ENCODE results near the gene RNF138.
"Not testable (repeated sequence)": the region's sequence is repeated elsewhere in the genome, so short reads cannot be mapped to it uniquely, and the experiment has no call there.

Gene RNF138, protein sequence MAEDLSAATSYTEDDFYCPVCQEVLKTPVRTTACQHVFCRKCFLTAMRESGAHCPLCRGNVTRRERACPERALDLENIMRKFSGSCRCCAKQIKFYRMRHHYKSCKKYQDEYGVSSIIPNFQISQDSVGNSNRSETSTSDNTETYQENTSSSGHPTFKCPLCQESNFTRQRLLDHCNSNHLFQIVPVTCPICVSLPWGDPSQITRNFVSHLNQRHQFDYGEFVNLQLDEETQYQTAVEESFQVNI

DNA sequence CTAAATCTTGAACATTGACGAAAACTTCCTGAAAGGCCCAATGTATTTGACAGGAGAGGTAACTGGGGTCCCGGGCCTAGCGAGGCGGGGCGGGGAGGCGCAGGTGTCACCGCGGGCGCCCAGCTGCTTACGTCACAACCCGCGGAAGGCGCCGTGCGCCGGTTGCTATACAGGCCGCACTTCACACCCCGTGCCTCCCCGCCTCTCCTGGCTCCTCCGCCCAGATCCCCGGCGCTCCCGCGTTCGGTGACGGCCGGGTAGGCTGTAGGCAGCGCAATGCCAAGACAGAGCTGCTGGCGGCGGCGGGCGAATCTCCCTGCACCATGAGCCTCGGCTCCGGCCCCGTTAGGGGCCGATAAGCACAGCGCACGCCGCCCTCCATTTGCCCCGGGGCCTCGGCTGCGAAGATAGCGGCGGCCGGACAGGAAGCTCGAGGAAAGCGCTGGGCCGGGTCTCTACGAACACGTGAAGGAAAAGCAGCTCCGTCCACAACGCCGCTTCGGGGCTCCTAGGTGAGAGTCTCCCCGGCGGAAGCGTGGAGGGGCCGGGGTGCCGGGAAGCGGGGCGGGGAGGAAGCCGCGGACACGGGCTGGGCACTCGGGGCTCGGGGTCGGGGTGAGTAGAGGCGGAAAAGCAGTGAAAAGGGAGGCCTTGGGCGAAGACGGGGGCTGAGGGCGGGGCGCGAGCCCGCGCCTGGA lies at the start of gene RNF138:
Gene RNF138 (plus strand): TSS at position 151 of the 698 bp plus-strand sequence. CDS start 903 bp downstream, outside the sequence.
- peak; percentile 78 for DNase-seq (ENCODE audit: low read depth)

DNA sequence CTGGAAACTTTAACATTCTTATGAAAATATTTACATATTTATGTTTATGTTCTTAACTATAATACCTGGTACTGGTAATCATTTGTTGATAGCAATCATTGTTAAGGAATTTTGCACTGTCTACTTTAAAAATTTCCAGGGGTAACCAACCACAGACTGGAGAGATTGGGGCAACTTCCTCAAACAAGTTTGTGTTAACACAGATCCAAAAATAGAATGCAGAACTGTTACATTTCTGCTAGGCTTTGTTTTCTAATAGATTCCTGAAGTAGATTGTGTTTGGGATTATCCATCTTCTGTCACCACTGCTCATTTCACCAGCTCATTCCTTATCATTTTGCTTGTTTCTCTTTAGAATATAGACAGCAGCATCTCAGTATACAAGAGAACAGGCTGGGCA lies 49.3 kb upstream of the RNF138 start:
- no peak for DNase-seq (ENCODE audit: low read depth)

DNA sequence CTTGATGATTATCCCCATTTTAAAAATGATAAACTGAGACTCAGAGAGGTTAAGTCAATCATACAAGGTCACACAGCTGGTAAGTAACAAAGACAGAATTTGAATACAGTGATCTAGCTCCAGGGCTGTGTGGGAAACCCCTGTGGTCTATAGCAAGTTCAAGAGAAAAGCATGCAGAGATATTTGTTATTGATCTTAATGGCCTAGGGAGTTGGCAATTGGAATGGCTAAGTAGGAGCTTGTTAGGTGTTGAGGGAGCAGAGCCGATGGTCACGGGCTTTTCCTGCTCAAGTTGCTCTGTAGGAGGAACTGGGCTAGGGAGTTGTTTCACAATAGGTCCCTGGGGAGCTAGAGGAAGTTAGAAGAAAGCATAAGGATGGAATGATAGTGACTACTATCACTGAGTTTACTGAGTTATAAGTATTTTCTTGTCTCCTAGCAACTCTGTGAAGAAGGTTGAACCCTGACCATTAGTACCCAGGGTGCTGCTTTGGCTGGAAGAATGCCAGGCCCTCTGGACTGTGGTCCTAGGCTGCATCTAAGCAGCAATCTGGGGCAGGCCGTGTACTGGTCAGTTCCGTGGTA lies 43.1 kb upstream of the RNF138 start:
- DNase-seq (ENCODE audit: low read depth) = no peak

DNA sequence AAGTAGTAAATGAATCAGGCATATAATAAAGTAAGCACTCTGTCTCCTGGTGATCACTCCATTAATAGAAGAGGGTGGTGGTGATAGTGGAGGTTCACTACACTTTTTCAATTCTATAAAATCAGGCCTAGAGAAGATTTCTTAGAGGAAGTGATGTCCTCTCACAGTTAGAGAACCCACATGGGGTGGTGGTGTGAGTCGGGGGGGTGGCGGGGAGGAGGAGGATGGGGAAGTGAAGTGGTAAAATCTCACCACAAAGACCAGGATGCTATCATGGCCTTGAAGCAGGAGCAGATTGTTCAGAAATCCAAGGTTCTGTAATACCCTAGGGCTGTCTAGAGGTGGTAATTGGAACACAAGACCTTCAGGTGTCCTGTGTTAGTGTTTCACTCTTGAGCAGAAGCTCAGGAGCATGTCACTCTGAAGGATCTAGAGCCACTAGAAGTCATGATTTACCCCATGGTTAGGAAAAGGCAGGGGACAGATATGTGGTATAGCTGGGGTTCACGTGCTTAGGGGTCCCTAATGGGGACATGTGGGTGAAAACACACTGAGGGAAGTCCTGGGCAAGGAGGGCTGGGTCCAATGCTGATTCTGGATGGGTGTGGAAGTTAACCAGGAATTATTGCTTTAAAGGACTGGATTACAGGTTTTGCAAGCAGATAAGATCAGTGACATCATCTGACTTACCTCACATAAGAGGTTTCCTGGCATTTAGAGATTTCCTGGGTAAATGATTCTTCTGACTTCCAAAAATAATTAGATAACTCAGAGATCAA lies 42.1 kb upstream of the RNF138 start:
- peak; percentile 9 for DNase-seq (ENCODE audit: low read depth)

DNA sequence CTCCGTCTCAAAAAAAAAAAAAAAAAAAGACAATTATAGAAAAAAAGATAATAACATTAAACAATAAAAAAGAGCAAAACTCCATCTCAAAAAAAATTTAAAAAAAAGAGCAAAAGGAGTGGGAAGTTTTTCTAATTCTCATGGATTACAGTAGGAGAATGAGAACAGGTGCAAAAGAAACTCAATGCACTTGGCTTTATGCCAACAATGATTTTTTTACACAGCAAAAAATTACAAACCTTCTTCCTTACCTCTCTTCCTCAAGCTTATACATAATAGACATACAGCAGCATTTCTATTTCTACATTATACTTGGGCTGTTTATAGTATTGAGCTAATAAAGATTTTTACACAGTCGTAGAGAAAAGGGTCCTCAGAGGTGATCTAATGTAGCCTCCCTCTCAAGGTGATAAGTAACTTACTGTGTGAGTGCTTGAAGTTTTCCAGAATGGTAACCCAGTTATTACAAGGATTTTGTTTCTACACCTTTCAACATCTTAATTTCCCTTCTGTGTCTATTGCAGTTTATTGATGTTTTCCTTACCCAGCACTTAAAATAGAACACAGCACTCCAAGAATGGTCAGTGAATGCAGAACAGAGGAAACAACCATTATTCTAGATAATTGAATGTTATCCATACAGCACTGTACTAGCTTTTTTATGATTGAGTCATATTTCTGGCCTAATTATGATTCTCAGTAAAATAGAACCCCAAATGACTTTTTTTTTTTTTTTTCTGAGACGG lies 34.9 kb upstream of the RNF138 start:
- no peak for DNase-seq (ENCODE audit: low read depth)

DNA sequence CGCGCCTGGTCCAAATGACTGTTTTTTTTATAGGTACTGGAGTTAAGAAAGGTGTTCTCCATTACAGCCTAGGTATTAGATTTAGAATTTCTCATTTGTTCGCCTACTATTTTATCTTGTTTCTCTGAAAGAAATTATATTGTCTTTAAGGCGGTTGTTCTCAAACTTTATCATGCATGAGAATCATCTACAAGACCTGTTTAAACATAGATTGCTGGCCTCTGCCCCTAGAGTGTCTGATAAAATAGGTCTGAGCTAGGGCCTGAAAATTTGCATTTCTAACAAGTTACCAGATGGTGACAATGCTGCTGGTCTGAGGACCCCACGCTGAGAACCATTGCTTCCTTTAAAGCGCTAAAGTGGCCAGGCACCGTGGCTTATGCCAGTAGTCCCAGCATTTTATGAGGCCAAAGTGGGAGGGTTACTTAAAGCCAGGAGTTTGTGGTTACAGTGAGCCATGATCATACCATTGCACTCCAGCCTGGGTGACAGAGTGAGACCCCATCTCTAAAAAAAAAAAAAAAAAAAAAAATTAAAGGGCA lies 34.0 kb upstream of the RNF138 start:
- DNase-seq (ENCODE audit: low read depth) = no peak

DNA sequence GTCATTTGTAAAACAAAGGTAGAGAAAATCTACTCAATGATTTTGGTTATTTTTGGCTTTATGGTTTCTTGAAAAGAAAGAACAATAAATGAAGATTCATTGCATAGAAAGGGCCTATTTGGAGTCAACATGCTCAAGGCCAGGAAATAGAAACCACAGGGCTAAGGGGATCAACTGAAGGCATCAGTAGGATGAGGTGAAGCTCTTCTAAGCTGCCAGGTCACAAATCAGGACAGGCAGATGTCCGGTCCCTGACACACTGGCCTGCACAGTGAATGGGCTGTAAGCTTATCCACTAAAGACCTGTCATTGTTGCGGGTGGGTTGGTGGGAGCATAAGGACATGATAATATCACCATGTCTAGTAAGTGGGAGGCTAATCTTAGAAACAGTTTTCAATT lies 31.6 kb upstream of the RNF138 start:
- no peak for DNase-seq (ENCODE audit: low read depth)

DNA sequence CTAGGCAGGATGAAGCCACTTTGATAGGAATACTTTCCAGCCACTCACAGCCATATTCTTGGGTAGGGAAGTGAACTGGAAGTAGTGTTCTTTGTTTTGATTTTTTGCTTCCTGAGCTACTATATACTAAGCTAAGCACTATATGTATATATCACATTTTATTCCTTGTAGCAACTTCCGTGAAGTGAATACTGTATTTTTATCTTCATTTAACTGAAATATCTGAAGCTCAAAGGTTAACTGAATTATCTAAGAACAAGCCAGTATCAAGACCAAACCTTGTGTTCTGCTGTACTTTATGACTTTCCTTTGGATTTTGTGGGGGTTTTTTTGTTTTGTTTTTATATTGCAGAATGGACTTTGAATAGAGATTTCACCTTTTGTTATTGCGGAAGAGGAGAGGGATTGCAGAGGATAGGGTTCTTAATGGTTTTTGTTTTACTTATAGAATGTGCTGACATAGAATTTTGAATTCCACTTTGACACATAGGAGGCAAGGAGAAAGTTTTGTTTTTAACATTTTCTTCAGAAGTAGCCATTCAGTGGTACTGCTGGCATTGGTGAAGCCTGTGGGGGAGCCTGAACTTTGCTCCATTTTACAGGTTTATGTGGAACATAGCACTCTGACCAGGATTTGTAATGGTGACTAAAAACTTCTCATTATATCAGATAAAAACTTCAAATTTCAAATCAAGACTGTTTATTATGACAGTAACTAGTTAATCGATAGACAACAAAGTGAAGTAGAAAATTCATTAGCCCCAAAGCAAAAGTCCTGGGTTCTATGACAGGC lies 24.1 kb upstream of the RNF138 start:
- no peak for DNase-seq (ENCODE audit: low read depth)

DNA sequence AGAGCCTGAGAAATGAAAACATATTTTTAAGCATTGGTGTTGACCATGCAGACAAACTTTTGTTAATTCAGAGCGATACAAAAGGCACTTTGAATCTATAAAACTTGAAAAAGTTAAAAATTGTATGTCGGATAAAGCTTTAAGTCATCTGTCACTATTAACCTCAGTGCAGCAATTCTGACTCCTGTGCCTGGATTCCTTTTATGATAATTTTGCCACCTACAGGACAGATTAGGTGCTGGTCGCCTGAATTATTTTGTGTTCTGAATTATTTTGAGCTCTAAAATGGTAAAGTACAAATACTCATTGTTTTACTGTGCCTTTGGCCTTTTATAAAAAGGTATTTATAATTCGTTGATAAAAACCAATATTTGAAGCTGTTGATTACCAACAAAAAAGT lies 19.4 kb upstream of the RNF138 start:
- DNase-seq (ENCODE audit: low read depth) = no peak

DNA sequence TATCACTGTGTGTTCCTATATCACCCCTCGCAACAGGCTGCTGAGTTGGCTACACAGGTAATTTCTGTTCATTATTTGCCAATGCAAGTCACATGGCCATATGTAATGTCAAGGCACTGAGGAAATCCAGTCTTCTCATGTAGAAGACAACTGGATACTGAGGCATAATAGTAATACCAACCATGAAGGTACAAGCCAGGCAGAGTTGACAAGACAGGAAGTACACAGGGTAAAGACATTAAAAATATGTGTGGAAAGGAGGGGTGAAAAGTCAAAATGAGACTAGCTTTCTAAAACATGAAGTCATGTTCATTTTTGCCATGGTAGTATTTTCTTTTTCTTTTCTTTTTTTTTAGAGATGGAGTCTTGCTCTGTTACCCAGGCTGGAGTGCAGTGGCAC lies 17.5 kb upstream of the RNF138 start:
- no peak for DNase-seq (ENCODE audit: low read depth)

DNA sequence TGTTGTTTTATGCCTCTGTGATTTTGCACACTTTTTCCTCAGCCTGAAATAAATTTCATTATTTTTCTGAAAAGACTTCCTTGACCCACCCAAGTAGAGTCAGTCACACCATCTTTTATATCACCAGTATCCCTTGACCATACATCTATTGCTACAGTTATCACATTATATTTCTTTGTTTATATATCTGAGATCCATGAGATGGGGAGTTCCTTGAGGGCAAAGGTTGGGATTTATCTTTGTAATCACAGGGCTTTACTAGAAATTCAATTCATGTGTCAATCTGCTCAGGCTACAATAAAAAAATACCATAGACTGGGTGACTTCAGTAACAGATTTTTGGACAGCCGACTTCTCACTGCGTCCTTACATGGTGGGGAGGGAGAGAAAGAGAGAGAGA lies 12.8 kb upstream of the RNF138 start:
- DNase-seq (ENCODE audit: low read depth) = no peak

DNA sequence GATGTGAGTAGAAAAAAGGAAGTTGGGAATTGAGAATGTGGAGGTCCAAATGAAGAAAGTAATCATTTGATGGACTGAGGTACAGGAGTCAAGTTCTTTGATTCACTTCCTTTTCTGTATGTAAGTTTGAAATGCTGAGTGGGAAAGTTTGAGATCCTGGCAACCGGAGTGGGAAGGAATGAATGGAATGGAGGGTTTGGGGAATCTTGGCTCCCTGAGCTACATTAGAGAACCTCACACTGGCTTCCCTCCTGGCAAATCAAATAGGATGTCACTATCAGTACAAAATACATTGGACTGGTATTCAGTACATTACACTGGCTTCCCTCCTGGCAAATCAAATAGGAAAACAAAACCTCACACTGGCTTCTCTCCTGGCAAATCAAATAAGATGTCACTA lies 9.8 kb upstream of the RNF138 start:
- DNase-seq (ENCODE audit: low read depth) = no peak

DNA sequence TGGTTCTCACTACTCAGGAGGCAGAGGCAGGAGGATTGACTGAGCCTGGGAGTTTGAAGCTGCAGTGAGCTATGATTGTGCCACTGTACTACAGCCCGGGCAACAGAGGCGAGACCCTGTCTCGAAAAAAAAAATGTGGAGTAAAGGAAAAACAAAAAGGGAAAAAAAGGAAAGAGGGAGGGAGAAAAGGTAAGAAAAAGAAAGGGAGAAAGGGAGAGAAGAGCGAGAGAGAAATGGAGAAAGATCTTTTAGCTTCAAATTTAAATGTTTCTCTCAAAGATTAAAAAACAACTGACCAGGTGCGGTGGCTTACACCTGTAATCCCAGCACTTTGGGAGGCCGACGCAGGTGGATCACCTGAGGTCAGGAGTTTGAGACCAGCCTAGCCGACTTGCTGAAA lies 7.9 kb upstream of the RNF138 start:
- no peak for DNase-seq (ENCODE audit: low read depth)

DNA sequence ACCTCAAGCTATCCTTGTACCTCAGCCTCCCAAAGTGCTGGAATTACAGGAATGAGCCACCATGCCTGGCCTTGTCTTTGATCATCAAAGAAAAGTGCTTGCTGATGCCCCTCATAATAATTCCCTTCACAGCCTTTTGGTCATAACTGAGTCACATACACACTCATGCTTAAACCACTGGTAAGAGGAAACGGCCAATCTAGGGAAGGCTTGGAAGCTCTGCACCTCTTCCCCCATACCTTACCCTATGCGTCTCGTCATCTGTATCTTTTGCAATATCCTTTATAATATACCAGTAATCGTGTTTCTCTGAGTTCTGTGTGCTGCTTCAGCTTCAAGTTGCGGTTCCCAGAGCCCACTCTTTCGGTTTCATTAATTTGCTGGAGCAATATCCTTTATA lies 4.8 kb upstream of the RNF138 start:
- DNase-seq (ENCODE audit: low read depth) = no peak

DNA sequence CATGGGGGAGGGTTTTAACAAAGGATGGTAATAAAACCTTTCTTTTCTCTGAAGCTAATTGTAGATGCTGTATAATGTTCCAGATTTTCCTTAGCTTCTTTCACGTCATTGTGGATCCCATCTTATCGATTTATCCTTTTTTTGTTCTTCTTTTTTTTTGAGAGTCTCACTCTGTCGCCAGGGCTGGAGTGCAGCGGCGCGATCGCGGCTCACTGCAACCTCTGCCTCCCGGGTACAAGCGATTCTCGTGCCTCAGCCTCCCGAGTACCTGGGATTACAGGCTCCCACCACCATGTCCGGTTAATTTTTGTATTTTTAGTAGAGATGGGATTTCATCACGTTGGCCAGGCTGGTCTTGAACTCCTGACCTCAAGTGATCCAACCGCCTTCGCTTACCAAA lies 843 bp upstream of the RNF138 start:
- DNase-seq (ENCODE audit: low read depth) = not testable (repeated sequence)

DNA sequence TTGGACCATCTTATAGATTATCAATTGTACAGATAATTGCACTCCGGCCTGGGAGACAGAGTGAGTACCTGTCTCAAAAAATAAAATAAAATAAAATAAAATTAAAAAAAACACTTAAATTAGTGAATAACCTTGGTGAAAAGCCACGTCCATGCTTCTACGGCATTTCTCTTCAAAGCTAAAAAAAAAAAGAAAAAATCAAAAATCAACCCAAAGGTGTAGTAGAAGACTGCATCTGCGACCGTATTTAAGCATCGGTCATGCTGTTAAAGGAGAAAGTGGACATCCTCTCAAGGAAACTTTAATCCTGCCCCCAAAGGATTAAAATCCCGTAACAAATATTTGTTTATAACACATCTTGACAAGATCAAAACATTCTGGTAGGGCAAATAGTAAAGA lies 350 bp upstream of the RNF138 start:
- no peak for DNase-seq (ENCODE audit: low read depth)

DNA sequence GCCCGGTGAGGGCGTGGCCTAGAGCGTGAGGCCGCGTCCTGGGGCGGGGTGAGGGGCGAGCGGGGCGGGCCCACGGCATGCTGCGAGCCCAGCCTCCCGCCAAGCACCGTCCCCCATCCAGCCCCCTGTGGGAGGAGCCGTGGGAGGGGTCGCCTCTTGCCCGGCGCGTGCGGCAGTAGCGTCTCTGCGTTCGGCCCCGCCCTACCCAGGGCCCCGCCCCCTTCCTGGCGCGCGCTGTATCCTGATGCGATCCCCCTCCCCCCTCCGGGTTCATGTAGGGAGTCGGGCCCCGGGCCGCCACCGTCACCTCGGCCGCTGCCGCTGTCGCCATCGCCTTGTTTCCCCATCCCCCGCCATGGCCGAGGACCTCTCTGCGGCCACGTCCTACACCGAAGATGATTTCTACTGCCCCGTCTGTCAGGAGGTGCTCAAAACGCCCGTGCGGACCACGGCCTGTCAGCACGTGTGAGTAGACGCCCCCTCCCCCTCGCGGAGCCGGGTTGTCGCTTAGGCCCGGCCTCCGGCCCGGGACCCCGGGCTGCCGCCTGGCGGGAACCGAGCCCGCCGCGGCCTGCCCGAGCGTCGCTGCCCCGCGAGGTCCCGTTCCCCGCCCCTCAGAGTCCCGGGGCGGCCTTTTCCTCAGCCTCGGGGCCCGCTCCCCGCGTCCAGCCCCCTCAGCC lies 888 bp downstream of the RNF138 start:
- peak; percentile 100 for DNase-seq (ENCODE audit: low read depth)

DNA sequence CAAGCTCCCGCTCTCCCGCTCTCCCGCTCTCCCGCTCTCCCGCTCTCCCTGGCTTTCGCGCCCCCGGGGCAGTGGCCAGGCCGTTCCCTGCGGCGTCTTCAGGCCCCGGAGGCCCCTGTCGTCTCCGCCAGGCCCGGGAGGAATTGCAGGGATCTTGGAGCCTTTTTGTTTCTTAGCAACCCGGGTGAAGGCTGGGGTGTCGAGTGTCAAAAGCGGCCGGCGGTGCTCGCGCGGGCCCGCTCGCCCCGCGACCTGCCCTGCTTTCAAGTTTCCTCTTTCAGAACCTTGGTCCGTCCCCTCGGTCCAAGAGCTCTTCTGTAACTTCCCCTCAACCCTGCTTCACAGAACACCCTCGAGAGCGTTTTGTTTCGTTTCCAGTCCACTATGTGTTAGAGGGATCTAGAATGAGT lies 1.4 kb downstream of the RNF138 start:
- peak; percentile 11 for DNase-seq (ENCODE audit: low read depth)

DNA sequence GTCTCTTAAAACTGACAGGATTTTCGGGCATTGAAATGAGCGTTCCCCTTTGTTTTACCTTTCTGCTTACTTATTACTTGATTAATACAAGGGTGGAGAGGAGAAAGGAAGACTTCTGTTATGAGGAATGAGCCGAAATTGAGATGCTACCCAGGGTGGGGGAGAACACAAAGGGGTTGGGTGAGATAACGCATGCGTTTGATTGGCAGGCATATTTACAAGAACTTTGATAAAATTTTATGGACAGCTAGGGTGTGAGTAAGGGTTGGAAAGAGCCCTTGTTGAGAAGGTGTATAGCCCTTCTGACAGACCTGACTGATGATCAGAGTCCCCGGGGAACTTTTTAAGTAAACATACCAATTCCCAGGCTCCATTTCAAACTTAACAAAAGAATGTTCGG lies 1.8 kb downstream of the RNF138 start:
- no peak for DNase-seq (ENCODE audit: low read depth)

DNA sequence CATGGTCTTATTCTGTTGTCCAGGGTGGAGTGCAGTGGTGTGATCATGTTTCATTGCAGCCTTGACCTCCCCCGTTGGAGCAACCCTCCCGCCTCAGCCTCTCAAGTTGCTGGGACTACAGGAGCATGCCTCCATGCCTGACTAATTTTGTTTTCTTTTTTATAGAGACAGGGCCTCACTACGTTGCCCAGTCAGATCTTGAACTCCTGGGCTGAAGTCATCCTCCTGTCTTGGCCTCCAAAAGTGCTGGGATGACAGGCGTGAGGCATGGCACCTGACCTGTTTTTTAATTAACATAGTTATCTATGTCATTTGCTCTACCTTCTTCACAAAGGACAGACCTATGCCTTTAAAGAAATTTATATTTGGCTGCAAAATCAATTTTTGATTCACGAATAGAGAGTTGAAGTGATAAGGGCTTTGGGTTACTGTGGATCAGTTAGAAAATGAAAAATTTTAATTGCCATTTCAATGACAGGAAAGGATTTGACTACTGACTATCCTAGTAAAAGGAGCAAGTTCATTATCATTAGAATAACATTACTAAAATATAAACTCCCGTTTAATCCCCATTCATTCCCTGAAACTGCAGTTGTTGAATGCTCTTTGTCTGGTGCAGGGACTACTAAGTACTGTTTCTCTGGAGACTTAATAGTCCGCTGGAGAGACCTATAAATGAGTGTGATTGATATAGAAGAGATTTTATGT lies 3.7 kb downstream of the RNF138 start:
- DNase-seq (ENCODE audit: low read depth) = no peak

Measured in stimulated activated CD8-positive, alpha-beta memory T cell treated with anti-CD3 and anti-CD28 coated beads, Interleukin-12 subunit alpha, Interleukin-12 subunit beta, amount 100 ng/mL, for 4 hours (primary cell).